SIG-M5 treated with dmso at 0.1 percent for 504 hours (cell line): ENCODE measurements around the gene SOX9.
A peak's percentile ranks its signal among the peaks of the same experiment; 100 is the strongest.
"Not testable (repeated sequence)": the region's sequence is repeated elsewhere in the genome, so short reads cannot be mapped to it uniquely, and the experiment has no call there.

Experiments
- DNase-seq: peaks from one replicate; lab custom pipeline; 2025; ENCODE audit not compliant: unreplicated experiment; lab: John Stamatoyannopoulos, UW

Gene SOX9

GRCh38 chr17:72125742-72126141 is 4.9 kb downstream of the SOX9 start:
- no peak for DNase-seq

GRCh38 chr17:72126575-72127486 is 6.0 kb downstream of the SOX9 start:
- DNase-seq: no peak

GRCh38 chr17:72128039-72128438 is 7.2 kb downstream of the SOX9 start:
- DNase-seq: no peak

GRCh38 chr17:72134608-72135394 is 14.0 kb downstream of the SOX9 start:
- DNase-seq: no peak

- DNase-seq: no peak
These were observed 14.9 kb downstream of the SOX9 start for GRCh38 chr17:72135546-72136325.

- no peak for DNase-seq
These were observed 15.9 kb downstream of the SOX9 start for GRCh38 chr17:72136692-72137091.

- DNase-seq: no peak
These were observed 16.3 kb downstream of the SOX9 start for GRCh38 chr17:72137161-72137560.

- DNase-seq: no peak
These were observed 18.4 kb downstream of the SOX9 start for GRCh38 chr17:72139212-72139611.

GRCh38 chr17:72141336-72141735 is 20.5 kb downstream of the SOX9 start:
- no peak for DNase-seq

GRCh38 chr17:72142097-72142496 is 21.3 kb downstream of the SOX9 start:
- not testable (repeated sequence) for DNase-seq

GRCh38 chr17:72142614-72143013 is 21.8 kb downstream of the SOX9 start:
- no peak for DNase-seq

- no peak for DNase-seq
These were observed 22.4 kb downstream of the SOX9 start for GRCh38 chr17:72143245-72143644.

- DNase-seq: no peak
These were observed 23.3 kb downstream of the SOX9 start for GRCh38 chr17:72144101-72144500.

GRCh38 chr17:72145562-72145961 is 24.7 kb downstream of the SOX9 start:
- DNase-seq: no peak

- no peak for DNase-seq
These were observed 25.1 kb downstream of the SOX9 start for GRCh38 chr17:72145962-72146361.

GRCh38 chr17:72146371-72146770 is 25.6 kb downstream of the SOX9 start:
- DNase-seq: no peak

- no peak for DNase-seq
These were observed 30.0 kb downstream of the SOX9 start for GRCh38 chr17:72150632-72151460.

- DNase-seq: peak; percentile 72
These were observed 31.0 kb downstream of the SOX9 start for GRCh38 chr17:72151565-72152386.

- no peak for DNase-seq
These were observed 31.6 kb downstream of the SOX9 start for GRCh38 chr17:72152387-72152929.
